ENCODE measurements around the gene ST6GALNAC4.
A peak's percentile ranks its signal among the peaks of the same experiment; 100 is the strongest.

Gene ST6GALNAC4

DNA sequence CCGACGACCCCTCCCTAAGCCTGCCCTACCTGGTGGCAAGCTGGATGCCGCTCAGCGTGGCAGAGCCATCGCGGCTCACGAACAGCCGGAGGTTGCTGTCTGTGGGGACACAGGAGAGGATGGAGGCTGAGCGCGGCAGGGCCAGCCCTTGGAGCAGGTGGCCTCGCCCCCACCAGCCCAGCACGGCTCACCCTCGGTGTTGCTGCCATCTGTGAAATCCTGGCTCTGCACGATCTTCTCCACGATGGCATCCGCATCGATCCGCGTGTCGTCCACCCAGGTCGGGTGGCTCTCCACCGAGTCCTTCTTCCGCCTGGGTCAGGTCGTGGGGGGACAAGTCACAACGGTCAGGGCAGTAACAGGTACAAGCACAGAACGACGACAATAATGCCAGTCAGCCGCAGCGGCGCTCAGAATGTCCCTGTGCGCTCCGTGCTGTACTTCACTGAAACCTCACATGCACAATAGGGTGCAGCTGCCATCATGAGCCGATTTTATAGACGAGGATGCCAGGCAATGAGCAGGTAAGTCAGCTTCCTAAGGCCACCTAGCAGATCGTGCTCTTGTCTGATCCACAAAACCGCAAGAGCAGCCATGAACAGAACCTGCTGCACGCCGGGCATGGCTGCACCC, 27.9 kb upstream of the ST6GALNAC4 start:
- Histone ChIP-seq H3K27me3 (ENCODE audit: low read depth, low read length) (no peaks in the 10 kb centered on the region), H3K79me2 (ENCODE audit: low read length) (no peaks in the 10 kb centered on the region), H2AFZ (ENCODE audit: low read depth, low read length) (no peak overlapping the region), H3K4me1 (ENCODE audit: low read length) (peaks cover 22% of the 10 kb centered on the region), H3K4me3 (ENCODE audit: low read length) (no peak overlapping the region), H3K9ac (ENCODE audit: low read length) (no peak overlapping the region), H4K20me1 (ENCODE audit: insufficient read depth, low read length) (no peaks in the 10 kb centered on the region), H3K27ac (ENCODE audit: low read length) (no peak overlapping the region), H3K9me3 (ENCODE audit: insufficient read depth, low read length) (no peaks in the 10 kb centered on the region), H3K4me2 (ENCODE audit: low read length) (no peak overlapping the region), H3K36me3 (replicated peaks; ENCODE audit: low read depth, low read length) (peaks cover 10% of the 10 kb centered on the region)
- no peak for TF ChIP-seq EZH2phosphoT487 (IDR thresholded peaks at IDR 0.05; ENCODE audit: low read depth)
- TF ChIP-seq CTCF (IDR thresholded peaks at IDR 0.05; ENCODE audit: low read depth, low read length): no peak

- H3K4me3 ChIP-seq (ENCODE audit: low read length): peak overlapping the region; percentile 54
- H3K4me1 ChIP-seq (ENCODE audit: low read length): peaks cover 16% of the 10 kb centered on the region
- H3K27ac ChIP-seq (ENCODE audit: low read length): peak overlapping the region; percentile 61
- H3K27me3 ChIP-seq (ENCODE audit: low read depth, low read length): no peaks in the 10 kb centered on the region
- peak overlapping the region; percentile 45; the same call in 1 of the 2 replicates for H3K9ac ChIP-seq (ENCODE audit: low read length)
- no peaks in the 10 kb centered on the region for H4K20me1 ChIP-seq (ENCODE audit: insufficient read depth, low read length)
- H3K36me3 ChIP-seq (replicated peaks; ENCODE audit: low read depth, low read length): peaks cover 10% of the 10 kb centered on the region
- H2AFZ ChIP-seq (ENCODE audit: low read depth, low read length): no peak overlapping the region
- H3K9me3 ChIP-seq (ENCODE audit: insufficient read depth, low read length): no peaks in the 10 kb centered on the region
- no peaks in the 10 kb centered on the region for H3K79me2 ChIP-seq (ENCODE audit: low read length)
- peak; percentile 91 for TF ChIP-seq CTCF (IDR thresholded peaks at IDR 0.05; ENCODE audit: low read depth, low read length)
- TF ChIP-seq EZH2phosphoT487 (IDR thresholded peaks at IDR 0.05; ENCODE audit: low read depth): no peak
- peak overlapping the region; percentile 72 for H3K4me2 ChIP-seq (ENCODE audit: low read length)
These were observed 26.9 kb upstream of the ST6GALNAC4 start for GRCh38 chr9:127943731-127944144.

DNA sequence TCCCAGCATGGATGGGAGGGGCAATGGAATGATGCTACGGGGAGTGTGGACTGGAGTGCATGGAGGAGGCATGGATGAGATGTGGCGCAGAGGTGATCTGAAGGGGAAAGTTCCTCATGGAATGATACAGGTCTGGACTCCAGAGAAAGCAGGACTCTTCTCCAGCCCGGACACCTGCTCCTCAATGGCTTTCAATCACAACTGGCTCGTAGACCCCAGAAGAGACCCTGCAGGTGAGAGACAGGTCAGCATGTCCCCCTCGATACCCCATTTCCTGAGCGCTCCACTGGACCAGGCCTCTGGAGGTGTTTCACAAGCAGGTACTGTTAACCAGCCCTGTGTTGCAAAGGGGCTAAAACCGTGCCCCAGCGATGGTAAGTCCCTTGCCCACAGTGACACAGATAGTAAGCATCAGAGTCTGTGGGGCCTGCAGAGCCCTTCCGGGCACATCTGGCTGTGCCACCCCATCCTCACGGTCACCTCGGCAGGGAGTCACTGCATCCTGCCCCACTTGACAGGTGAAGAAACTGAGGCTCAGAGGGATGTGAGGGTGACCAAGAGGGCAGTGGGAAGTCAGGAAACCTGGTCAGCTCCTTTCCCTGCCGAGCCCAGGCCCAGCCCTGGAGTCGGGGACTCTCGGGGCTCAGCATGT, 26.3 kb upstream of the ST6GALNAC4 start:
- H3K4me1 ChIP-seq (ENCODE audit: low read length): peaks cover 21% of the 10 kb centered on the region
- H4K20me1 ChIP-seq (ENCODE audit: insufficient read depth, low read length): no peaks in the 10 kb centered on the region
- H3K4me3 ChIP-seq (ENCODE audit: low read length): peak overlapping the region; percentile 54
- H3K27ac ChIP-seq (ENCODE audit: low read length): peak overlapping the region; percentile 61
- no peak overlapping the region for H2AFZ ChIP-seq (ENCODE audit: low read depth, low read length)
- H3K4me2 ChIP-seq (ENCODE audit: low read length): peak overlapping the region; percentile 72
- TF ChIP-seq EZH2phosphoT487 (IDR thresholded peaks at IDR 0.05; ENCODE audit: low read depth) (no peak), CTCF (IDR thresholded peaks at IDR 0.05; ENCODE audit: low read depth, low read length) (no peak; the same call in 1 of the 2 replicates)
- H3K9ac ChIP-seq (ENCODE audit: low read length): peak overlapping the region; percentile 45; the same call in 1 of the 2 replicates
- no peaks in the 10 kb centered on the region for H3K27me3 ChIP-seq (ENCODE audit: low read depth, low read length)
- H3K79me2 ChIP-seq (ENCODE audit: low read length): no peaks in the 10 kb centered on the region
- H3K36me3 ChIP-seq (replicated peaks; ENCODE audit: low read depth, low read length): peaks cover 10% of the 10 kb centered on the region
- H3K9me3 ChIP-seq (ENCODE audit: insufficient read depth, low read length): no peaks in the 10 kb centered on the region

GRCh38 chr9:127942216-127943010, 25.6 kb upstream of the ST6GALNAC4 start:
- no peaks in the 10 kb centered on the region for H3K27me3 ChIP-seq (ENCODE audit: low read depth, low read length)
- no peak overlapping the region for H3K27ac ChIP-seq (ENCODE audit: low read length)
- no peaks in the 10 kb centered on the region for H3K9me3 ChIP-seq (ENCODE audit: insufficient read depth, low read length)
- peaks cover 10% of the 10 kb centered on the region for H3K36me3 ChIP-seq (replicated peaks; ENCODE audit: low read depth, low read length)
- H3K4me2 ChIP-seq (ENCODE audit: low read length): no peak overlapping the region
- H2AFZ ChIP-seq (ENCODE audit: low read depth, low read length): no peak overlapping the region
- no peaks in the 10 kb centered on the region for H4K20me1 ChIP-seq (ENCODE audit: insufficient read depth, low read length)
- H3K4me1 ChIP-seq (ENCODE audit: low read length): peaks cover 22% of the 10 kb centered on the region
- peaks cover under 1% of the 10 kb centered on the region; the same call in 1 of the 2 replicates for H3K79me2 ChIP-seq (ENCODE audit: low read length)
- no peak overlapping the region for H3K4me3 ChIP-seq (ENCODE audit: low read length)
- no peak overlapping the region for H3K9ac ChIP-seq (ENCODE audit: low read length)
- TF ChIP-seq EZH2phosphoT487 (IDR thresholded peaks at IDR 0.05; ENCODE audit: low read depth) (no peak), CTCF (IDR thresholded peaks at IDR 0.05; ENCODE audit: low read depth, low read length) (peak; percentile 91)
